HTERT RPE-1 (cell line): Measurements from ENCODE around the gene GPRC5C.

Experiments
- in situ Hi-C: fragments of 300-500 bp; cut with MboI; formaldehyde crosslinking; loops from 4 replicates; pipeline ENCODE4 v1.14.3; 2020; ENCODE audit warnings: low sequenced_read_pairs

Gene GPRC5C

DNA sequence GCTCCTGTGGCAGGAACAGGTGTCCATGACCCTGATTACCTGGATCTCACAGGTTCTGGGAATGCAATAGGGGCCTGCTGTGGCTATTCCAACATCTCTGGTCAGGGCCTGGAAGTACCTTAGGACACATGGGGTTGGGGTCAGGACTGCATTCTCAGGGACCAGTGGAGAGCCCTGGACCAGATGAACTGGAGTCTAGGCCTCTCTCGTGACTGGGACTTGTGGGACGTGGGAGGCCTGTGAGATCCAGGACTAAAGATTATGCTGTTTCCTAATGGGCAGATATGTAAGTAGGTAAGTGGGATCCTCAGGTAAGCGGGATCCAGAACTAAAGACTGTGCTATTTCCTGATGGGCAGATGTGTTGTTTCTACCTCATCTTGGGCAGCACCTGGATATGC lies 18.3 kb downstream of the GPRC5C start:
- in situ Hi-C loops, result no loop called here

DNA sequence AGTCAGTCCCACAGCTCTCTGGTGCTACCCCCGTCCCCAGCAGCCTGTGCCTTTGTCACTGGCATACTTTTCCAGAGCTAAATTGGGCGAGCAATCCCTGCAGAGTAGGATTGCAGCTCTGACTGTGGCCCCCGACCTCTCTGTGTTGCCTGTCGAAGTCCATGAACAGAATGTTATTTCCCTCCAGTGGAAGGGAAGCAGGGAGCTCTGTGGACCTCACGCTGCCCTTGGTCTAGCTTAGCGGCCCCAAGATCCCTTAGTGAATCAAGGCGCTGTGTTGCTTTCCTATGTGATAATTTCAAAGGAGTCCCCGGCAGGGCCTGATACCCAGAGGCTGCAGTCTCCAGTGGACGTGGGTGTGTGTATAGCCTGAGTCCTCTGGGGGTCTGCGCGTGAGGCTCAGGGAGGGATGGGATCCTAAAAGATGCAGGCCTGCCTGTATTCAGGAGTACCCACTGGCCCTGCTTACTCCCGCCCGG lies 19.1 kb downstream of the GPRC5C start:
- in situ Hi-C loops, result no loop called here

DNA sequence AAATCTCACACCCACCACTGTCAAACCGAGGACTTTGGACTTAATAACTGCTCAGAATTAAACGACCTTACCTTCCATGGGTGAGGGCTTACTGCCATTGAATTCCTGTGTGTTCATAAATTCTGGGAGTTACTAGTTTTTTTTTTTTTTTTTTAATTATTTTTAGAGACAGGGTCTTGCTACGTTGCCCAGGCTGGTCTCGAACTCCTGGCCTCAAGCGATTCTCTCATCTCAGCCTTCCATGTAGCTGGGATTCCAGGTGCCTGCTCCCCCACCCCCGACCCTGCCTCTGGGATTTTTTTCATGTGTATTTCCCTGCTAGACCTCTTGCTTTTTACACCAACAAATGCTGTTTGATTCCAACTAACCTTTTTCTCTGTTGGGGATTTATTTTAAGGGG lies 19.7 kb downstream of the GPRC5C start:
- in situ Hi-C loops, result no loop called here

DNA sequence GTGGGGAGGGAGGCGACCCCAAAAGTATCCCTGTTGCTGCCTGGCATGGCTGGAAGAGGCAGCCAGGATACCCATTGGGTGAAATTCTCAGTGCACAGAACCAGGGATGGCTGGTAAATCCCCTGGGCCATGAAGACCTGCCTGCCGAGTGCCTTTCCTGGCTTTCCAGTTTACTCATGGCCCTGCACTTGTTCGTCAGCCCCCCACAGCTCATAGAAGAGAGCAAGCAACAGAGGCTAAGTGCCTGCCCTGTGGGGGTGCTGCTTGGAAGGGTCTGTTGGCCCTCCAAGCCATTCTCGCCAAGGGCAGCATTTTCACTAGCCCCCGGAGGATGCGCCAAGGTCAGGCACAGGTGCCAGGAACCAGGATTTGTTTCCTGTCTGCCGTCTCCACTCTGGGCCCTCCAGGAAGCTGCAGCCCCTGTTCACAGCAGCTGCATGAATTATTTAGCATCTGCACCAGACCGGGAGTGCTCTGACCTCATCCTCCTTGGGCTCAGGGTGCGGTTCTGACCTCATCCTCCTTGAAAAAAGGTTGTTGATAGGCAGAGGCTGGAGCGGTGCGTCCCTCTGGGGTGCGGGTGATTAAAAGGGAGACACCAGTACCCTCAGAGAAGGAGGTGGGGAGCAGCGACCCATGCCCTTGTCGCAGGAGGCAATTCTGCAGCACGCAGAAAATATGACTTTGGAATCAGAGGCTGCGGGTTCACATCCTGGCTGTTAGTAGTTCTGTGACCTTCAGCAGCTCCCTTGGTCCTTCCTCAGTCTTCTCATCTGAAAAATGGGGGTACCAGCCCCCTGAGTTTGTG lies 20.3 kb downstream of the GPRC5C start:
- in situ Hi-C loops, result no loop called here

DNA sequence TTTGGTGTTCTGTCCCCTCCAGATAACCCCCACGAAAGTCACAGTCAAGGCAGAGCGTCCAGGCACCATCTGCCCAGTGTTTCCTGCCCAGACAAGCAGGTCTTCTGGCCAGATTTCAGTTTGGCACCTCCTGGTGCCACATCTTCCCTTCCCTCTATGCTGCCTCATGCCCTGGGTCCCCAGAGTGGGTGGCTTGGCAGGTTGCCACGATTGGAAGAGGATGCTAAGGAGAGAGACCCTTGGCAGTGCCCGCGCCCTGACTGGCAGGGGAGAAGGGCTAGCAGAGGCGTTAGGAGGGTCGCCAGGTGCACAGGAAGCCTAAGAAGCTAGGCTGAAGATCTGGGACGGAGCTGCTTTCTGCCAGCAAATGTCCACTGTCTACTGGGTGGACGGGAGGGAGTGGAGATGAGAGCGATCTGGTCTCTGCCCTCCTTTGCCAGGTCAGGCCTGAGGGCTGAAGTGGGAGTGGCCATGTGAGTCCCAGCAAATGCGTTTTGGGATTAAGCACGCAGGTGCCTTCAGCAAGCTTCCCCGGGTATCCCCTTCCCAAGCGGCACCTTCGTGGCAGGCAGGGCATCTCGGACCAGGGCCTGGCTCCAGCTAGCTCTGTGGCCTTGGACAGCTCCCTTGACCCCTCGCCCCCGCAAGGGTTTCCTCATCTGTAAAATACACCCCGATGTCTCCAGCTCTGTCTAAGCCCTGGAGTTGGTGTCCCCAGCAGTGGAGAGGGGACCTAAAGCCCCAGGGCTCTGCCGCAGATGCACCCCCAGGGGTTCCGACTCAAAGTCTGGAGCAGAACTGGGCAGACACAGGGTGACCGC lies 21.2 kb downstream of the GPRC5C start:
- in situ Hi-C loops, result no loop called here

DNA sequence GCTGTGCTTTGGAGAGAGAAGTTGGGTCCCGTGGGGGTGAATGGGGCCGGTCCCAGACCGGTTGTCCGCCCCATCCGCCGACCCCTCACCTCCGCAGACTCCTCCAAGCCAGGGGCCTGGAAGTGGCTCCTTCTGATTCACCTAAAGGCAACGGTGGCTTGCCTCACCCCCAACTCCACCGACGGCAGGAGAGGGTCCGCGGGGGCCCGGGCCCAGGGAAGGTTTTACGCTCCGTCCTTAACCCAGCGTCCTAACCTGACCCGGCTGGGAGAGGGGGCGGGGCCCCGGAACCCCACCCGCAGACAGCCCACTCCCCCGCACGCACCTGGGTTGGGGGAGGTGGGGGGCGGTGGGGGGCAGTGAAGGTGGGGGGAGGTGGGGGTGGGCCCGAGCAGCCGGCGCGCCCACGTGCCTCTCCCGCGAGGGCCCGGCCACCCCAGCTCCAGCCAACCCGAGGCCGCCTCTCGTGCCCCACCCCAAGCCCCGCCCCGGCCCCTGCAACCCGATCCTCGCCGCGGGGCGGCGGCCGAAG lies 21.8 kb downstream of the GPRC5C start:
- in situ Hi-C loops, result no loop called here

DNA sequence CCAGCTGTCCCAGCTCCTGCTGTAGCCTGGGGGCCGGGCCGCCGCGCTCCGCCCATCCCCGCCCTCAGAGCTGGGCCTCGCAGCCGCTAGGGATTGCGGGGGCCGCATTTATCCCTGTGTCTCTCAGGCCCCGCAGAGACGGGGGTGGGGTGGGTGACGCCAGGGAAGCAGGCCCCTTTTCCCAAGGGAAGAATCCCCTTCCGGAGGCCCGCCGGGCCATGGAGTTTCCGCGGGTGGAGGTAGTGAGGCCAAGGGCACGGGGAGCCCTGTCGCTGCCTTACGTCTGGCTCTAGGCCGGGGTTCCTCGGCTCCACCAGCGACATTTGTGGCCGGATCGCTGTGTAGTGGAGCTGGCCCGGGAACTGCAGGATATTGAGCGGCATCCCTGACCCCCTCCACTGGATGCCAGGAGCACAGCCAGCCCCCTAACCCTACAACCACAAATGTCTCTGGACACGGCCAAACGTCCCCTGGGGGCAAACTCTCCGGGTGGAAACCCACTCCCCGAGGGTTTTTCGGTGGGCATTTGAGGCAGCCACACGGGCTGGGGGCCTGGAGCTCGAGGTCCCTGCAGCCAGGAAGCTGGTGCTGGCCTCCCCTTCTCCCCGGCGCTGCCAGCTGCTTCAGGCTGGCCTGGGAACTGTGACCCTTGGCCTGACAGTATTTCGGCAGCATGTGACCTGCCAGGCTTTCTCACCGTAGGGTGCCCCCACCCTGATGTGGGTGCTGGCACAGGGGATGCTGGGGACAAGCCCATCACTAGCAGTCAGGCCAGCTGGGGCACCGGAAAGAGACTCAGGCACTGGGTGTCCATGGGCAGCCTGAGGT lies 22.5 kb downstream of the GPRC5C start:
- in situ Hi-C loops, result no loop called here

DNA sequence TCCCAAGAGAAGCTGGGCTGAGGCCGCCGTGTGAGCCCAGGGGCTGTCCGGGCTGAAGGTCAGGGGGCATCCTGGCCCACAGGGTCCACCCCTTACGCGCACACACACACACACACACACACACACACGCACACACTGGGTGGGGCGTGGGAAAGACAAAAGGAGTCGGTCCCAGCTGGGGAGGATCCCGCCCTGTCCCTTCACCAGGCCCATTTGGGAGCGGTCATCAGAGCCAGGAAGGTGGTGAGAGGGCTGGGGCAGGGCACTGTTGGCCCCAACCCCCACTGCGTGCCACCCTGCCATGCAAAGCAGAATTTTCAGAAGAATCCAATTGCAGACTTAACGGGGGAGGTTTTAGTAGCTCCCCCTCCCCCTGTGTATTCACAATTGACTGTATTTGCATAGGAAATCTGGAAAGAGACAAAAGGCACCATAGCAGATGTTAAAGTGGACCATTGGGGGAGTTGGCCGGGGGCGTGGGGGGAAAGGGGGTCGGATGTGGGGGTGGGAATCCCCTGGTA lies 23.2 kb downstream of the GPRC5C start:
- in situ Hi-C loops, result no loop called here

DNA sequence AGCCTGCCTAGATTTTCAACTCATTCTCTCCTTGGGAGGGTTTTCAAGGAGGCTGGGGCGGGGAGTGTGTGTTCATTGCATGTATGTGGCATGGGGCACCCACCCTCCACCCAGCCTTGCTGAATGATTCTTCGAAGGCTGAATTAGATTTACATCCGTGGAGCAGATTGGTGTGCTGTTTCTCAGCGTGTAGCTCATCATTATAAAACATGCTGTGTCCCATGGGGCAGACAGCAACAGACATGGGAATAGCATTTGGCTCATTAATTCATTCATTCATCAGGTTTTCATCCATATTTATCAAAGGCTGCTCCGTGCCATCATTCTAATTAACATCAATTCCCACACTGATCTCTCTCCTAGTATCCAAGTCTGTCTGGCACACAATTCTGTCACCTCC lies 23.9 kb downstream of the GPRC5C start:
- in situ Hi-C loops, result no loop called here

DNA sequence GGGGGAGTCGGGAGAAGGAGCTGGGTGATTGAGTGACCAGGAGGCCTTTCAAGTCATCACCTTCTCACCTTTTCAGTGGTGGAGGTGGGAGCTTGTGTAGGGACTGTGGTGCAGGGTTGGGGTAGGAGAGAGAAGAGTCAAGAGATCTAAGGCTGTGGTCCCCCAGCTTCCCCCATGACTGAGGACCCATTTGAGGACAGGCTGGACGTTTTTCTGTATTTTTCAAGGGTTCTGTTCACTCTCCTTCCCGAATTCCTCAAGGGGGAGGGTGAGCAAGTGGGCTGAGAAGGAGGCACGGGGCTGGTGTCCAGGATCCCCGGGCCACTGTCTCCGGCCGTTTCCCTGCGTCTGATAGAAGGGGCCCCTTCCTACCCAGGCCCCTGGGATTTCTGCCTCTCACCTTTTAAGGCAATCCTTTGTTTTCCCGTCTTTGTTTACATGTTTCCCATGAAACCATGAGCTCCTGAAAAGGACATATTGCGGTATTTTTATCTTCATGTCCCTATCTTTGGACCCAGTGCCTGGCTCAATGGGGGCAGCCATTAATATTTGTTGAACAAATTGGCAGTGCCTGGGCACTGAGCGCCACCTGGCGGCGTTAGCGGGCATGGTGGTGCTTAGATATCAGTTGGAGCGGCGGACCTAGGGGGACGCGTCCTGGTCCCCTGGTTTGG lies 25.4 kb downstream of the GPRC5C start:
- in situ Hi-C loops, result no loop called here

DNA sequence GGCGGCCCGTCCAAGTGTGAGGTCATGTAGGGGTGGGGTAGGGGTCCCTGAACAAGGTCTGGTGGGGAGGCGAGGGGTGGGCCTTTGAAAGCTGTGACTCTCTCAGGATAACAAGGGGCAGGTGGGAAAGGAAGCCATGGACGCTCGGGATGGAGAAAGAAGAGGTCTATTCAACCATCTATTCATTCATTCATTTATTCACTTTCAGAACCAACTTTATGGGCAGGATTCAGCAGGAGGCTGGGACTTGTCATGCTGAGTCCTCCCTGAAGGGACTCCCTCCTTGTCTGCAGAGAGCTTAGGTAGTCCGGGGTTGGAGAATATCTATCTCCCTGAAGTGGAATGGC lies 25.9 kb downstream of the GPRC5C start:
- in situ Hi-C loops, result no loop called here

DNA sequence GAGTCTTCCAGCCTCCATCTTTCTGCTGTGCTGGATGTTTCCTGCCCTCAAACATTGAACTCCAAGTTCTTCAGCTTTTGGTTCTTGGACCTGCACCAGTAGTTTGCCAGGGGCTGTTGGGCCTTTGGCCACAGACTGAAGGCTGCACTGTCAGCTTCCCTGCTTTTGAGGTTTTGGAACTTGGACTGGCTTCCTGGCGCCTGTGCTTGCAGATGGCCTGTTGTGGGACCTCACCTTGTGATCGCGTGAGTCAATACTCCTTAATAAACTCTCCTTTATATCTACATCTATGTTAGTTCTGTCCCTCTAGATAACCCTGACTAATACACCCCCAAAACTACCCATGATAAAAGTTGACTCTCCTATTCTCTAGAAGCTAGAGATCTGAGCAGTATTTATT lies 26.9 kb downstream of the GPRC5C start:
- in situ Hi-C loops, result no loop called here

DNA sequence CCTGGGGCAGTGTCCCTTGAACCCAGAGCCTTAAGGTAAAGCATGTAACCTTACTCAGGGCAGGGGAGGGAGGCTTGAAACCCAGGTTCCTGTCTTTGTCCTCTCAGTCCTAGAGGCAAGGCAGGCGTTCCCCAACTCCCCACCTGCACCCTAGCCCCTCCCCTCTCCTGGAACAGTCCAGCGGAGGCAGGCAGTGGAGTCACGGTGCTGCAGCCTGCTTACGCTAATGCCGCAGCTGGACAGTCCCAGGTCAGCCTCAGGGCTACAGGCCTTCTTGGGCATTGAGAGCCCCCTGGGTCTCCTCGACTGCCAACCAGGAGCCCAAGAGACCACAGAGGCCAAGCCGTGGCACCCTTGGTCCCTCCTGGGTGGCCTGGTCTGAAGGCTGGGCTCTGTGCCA lies 27.7 kb downstream of the GPRC5C start:
- in situ Hi-C loops, result no loop called here

DNA sequence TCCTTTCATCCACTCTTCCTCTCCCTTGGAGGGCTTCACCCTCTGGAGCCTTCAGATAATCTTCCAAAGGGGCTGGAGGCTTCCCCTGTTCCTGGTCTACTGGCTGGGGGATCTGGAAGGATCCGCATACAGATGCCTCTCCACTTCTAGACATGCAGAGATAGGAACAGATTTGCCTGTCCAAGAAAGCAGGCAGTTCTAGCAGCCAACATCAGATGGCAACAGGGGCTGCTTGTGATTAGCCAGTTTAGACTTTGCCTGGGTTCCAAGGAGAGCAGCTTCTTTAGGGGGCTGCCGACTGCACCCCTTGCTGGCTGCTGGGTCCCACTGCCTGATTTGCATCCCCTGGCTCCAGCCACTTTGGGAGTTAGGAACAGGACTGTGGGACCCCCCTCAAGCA lies 28.4 kb downstream of the GPRC5C start:
- in situ Hi-C loops, result no loop called here

DNA sequence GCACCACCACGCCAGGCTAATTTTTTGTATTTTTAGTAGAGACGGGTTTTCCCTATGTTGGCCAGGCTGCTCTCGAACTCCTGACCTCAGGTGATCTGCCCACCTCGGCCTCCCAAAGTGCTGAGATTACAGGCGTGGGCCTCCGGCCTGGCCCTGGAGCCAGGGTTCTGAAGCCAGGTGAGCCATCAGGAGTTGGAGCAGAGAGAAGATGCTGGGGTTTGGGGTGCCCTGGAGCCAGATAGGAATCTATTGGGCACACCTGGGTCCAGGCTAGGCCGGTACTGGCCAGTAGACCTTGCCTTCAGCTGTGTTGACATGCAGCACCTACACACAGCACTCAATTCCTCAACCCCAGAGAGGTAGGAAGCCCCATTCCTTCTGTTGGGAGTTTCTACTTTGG lies 29.1 kb downstream of the GPRC5C start:
- in situ Hi-C loops, result no loop called here

DNA sequence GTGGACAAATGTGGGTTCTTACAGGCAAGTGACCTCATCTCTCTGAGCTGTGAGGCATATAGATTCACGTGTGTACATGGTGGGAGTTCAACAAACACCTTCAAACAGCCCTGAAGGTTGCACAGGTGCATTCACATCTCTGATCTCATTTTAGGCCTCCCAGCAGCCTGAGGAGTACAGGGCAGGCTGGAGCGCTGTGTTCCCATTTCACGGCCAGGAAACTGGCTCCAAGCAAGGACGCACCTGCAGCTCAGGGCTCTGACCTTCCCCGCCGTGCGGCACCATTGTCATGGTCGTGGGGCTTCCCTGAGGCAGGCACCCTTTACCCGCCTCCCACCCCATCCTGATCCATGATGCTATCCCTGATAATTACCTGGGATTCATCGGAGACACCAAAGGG lies 29.7 kb downstream of the GPRC5C start:
- in situ Hi-C loops, result no loop called here

DNA sequence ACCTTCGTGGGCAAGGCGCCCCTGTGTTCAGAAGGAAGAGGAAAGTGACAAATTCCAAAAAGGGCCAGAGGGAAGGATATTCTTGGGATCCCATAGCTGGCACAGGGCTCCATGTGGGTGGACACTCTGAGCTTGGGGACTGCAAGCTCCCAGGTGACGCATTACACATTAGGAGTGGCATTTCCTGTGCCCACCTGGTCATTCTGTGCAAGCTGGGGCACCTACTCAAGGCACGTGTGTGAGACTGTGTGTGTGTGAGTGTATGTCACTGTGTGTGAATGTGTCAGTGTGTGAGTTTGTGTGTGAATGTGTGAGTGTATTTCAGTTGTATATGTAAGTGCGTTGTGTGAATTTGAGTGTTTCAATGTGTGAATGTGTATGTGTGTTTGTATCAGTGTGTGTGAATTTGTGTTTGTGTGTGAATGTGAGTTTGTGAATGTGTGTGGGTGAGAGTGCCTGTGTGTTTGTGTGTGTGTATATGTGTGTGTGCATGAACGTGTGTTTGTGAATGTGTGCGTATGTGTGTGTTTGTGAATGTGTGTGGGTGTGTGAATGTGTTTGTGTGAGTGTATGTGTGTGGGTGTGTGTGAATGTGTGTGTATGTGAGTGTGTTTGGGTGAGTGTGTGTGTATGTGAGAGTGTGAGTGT lies 33.0 kb downstream of the GPRC5C start:
- in situ Hi-C loops, result no loop called here

DNA sequence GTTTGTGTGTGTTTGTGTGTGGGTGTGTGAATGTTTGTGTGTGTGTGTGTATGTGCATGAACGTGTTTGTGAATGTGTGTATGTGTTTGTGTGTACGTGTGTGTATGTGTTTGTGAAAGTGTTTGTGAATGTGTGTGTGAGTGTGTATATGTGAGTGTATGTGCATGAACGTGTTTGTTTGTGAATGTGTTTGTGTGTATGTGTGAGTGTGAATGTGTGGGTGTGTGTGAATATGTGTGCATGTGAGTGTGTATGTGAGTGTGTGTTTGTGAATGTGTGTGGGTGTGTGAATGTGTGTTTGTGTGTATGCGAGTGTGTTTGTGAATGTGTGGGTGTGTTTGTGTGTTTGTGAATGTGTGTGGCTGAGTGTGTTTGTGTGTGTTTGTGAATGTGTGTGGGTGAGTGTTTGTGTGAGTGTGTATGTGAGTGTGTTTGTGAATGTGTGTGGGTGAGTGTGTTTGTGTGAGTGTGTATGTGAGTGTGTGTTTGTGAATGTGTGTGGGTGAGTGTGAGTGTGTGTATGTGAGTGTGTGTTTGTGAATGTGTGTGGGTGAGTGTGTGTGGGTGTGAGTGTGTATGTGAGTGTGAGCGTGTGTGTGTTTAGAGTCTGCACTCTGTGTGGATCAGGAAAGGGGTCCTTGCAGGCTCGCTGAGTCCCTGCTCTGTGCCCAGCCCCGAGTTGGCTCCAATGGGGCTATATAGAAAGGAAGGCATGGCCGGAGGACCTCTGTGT lies 33.7 kb downstream of the GPRC5C start:
- in situ Hi-C loops, result no loop called here

DNA sequence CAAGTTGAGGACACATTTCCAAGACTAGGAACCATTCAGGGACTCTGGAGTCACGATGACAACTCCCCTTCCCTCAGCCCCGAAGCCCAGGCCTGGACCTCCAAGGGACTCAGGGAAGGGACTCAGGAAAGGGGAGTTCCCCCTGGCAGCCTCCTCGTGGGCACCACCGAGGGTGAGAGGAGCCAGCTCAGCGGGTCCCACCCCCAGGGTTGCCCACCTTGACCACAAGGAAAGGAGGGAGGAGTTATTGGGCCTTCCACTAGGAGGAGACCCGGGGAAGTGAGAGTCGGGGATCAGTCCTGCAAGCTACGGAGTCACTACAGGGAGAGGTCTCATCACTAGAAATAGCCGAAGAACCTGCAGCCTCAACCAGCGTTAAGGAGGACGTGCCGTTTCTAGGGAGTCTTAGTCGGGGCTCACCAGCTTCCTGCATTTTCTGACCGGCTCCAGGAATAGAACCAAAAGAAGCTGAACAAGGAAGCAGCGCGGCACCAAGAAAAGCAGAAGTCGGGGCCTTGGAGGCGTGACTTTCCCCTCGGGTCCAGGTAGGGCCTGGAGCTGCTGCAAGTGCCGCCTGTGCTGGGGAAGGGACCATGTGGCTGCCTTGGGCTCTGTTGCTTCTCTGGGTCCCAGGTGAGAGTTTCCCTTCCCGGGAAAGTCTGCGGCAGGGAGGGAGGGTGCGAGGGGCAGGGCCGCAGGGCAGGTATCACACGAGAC lies 34.4 kb downstream of the GPRC5C start, which contains the start of gene CD300A:
Gene CD300A (plus strand): TSS at position 524 of the 717 bp plus-strand sequence. CDS start 70 bp downstream, at position 594.
- in situ Hi-C loops, result no loop called here
